Skin of body (tissue), 2 donors: ENCODE results near the gene SYT6. TPM values are rescaled to one million over a fixed set of nuclear protein-coding genes. Genes with fewer than 3 reads are reported as not detected.

ENCODE experiments used
- DNase-seq: peaks from one replicate; lab custom pipeline; 2025; lab: John Stamatoyannopoulos, UW
- total RNA-seq: library from RNA; depleted of rRNA; stranded (reverse); fragments of >200 nt; gene quantifications from one replicate; pipeline ENCODE4 v1.2.3, GENCODE V29; 2014

SYT6 gene, protein sequence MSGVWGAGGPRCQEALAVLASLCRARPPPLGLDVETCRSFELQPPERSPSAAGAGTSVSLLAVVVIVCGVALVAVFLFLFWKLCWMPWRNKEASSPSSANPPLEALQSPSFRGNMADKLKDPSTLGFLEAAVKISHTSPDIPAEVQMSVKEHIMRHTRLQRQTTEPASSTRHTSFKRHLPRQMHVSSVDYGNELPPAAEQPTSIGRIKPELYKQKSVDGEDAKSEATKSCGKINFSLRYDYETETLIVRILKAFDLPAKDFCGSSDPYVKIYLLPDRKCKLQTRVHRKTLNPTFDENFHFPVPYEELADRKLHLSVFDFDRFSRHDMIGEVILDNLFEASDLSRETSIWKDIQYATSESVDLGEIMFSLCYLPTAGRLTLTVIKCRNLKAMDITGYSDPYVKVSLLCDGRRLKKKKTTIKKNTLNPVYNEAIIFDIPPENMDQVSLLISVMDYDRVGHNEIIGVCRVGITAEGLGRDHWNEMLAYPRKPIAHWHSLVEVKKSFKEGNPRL
- 0.10 TPM for total RNA-seq

- no peak for DNase-seq
Observed at GRCh38 chr1:114153261-114154145, at the start of gene SYT6. Gene SYT6 (minus strand): TSS chr1:114153869. CDS start chr1:114153772, 97 bp downstream.

- DNase-seq: no peak
Observed at GRCh38 chr1:114201486-114201885, 47.8 kb upstream of the SYT6 start.

GRCh38 chr1:114199017-114199594 is 45.4 kb upstream of the SYT6 start:
- DNase-seq: no peak

- DNase-seq: no peak
Observed at GRCh38 chr1:114196992-114197907, 43.6 kb upstream of the SYT6 start.

- DNase-seq: no peak
Observed at GRCh38 chr1:114195819-114196218, 42.1 kb upstream of the SYT6 start.

DNA sequence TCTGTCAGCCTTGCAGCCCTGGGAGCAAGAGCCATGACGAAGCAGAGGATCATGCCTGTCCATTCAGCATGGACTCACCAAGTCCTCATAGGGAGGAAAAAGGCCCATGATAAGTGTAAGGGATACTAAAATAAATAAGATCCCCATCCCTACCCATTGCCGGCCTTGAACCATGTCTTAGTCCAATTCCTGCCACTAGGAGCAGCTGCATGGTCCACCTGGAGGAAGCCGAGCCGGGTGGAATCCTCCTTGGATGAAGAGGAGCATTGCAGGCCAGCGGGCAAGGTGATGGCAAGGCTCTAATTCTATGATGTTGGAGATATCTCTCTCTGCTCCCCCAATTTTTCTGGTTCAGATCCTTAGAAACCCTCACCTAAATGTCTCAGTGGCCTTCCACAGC is 38.7 kb upstream of the SYT6 start:
- no peak for DNase-seq

- DNase-seq: no peak
Observed at GRCh38 chr1:114189398-114189797, 35.7 kb upstream of the SYT6 start.

GRCh38 chr1:114181356-114181755 is 27.7 kb upstream of the SYT6 start:
- DNase-seq: no peak

- DNase-seq: no peak
Observed at GRCh38 chr1:114180742-114181141, 27.1 kb upstream of the SYT6 start.

DNA sequence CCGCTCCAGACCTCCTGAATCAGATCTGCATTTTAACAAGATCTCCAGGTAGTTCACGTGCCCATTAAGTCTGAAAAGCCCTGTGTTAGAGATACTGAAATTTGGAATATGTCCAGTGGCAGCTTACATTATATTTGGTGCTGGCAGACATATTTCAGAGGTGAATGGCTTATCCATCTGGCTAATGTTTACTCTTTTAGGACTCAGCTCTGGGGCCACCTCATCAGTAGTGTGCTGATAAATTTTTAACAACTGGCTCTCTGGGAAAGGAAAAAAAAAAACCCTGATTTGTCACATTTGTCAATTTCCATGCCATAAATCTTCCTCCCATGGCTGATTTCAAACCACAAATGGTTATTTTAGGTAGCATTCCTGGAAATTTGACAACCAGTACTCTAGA is 25.3 kb upstream of the SYT6 start:
- no peak for DNase-seq

DNA sequence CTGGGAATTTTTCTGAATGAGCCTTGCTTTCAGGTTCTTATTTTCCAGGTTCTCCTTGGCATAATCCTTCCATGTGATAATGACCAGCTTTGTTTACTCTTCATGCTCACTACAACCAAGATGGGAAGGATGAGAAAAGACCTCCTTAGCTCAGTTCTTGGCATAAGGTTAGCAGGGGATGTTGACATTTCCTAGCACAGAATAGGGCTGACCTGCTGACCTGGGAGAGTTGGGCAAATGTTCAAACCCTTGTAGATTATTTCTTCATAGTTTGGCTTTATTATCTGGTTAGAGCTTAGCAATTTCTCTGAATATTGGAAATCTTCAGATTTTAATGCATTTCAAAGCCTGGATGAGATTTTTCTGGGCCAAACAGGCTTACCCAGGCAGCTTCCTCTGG is 23.6 kb upstream of the SYT6 start:
- DNase-seq: no peak

DNA sequence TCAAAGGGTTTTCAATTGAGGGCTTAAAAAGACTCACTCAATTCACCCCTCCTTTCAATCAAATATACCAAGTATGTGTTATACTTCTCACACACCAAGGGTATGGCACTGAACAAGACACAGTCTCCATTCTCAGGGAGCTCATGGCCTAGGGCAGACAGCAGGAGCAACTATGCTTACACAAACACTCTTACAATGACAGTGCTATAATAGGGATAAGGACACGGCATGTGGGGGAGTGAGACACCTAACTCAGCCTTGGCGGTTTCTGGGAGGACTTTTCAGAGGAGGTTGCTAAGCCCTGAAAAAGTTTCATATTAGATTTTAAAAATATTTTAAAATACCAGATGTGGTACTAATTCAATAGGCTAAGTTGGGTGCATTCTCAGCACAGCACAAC is 22.7 kb upstream of the SYT6 start:
- no peak for DNase-seq

DNA sequence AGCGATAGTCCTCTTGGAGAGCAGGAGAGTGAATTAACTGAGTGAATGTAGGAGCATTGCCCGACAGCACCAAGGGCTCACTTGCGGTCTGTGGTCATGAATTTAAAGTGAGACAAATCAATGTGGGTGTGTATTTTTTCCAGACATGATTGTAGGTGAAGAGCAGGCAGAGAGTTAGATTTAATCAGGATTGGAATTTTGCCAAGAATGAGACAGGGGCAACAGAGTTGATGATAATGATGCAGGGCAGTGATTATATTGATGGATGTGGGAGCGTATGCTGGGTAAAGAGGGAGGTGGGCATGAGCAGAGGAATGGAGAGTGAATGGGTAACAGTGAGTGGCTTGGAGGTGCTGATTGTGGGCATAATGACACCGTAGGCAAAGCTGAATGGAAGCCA is 20.0 kb upstream of the SYT6 start:
- DNase-seq: no peak

DNA sequence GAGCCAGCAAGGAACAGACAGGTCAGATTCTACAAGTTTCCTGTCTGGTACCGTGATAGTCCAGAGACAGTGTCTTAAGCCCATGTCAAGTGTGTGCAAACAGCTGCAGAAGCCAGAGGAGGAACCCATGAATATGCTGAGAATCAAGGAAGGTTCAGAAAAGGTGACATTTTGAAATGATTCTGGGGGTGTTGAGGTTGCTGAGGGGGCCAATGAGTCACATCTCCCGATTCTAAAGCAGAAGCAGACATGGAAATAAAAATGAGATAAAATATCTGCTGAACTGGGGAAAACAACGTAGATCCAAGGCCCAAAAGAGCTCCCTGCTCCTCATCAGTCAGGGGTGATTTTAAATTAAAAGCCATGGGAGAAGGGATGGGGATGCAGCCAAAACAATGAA is 15.8 kb upstream of the SYT6 start:
- DNase-seq: no peak

DNA sequence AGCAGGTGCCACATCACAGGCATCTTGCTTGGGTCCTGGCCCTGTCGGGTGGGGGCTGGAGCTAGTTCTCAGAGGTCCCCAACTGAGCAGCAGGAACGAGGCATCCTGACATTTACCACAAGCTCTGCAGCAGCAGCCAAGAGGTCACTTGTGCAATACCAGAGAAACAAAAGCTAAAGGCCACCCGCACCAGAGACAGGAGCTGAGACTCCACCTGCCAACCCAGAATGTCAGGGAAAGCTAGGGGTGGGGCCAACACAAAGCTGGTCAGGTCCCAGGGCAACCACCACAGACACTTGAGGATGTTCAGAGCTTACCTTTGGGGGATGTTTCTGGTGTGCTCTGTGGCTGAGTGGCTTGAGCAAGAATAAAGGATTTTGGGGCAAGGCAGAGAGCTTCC is 13.6 kb upstream of the SYT6 start:
- DNase-seq: no peak

DNA sequence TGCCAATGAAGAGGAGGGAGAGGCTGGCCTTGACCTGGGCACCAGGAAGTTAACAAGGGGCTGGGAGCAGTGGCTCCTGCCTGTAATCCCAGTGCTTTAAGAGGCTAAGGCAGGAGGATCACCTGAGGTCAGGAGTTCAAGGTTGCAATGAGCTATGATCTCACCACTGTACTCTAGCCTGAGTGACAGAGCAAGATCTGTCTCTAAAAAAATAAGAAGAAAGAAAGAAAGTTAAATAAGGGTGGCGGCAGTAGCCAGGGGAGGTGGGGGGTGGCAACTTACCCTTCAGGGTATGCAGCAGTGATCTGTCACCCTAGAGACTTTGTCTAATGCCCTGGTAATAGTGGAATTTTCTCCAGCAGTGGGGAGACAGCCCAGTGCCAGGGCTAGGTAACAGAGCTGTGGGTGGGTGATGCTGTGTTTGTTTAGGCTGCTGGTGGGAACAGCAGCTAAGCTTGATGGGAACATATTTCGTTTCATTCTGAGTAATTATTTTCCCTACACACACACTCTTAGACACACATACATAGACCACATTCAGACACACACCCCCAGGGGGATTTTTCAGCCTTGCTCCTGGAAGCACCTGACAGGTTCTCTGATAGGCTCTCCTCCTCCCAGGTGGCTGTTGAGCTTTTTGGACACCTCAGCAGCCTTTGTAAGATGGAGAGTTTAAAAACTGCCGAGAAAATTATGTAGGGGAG is 11.3 kb upstream of the SYT6 start:
- DNase-seq: no peak

GRCh38 chr1:114159941-114160340 is 6.3 kb upstream of the SYT6 start:
- DNase-seq: no peak

DNA sequence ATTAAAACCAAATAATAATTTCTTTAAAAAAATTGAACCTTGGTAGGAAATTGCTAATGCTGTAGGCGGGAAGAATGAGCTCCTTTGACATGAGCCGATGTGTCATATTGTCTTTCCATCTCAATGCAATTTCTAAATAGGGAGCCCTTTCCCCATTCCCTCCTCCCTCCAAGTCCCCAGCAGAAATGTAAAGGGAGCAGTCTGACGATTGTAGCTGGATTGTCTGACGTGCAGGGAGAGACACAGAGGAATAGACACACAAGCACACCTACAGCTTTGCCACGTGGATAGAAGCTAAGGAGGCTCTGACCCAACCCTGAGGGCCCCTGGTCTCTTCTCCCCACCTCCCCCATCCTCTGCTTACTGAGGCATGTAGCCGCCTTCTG is 3.6 kb upstream of the SYT6 start:
- DNase-seq: no peak

DNA sequence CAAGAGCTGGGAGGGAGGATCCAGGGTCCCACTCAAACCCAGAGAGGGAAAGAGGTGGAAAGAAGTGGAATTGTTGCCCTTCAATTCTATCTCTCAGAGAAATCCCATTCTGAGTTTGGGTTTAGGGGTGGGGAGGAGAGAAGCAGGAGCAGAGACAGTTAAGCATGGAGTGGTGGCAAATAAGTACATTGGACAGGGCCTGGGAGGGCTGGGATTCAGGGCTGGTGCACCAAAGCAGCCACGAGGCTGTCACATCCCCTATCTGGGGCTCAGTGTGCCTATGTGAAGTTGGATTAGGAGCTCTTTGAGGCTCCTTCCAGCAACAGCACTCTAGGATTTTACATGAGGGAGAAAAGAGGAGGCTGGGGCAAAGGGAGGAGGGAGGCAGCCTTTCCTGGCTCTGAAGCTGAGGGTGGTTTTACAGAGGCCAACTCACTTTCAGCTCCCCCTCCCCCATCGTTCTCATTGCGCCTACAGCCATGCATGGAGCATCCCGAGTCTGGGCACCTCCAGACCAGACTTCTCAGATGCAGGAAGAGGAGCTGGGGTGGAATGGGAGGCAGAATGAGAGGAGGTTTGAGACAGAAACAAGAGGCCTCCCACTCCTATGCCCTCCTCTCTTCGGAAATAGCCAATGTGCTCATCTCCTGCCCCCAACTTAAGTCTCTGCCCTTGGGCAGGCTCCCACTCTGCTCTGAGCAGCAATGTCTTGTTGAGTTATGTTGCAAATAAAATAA is 3.0 kb upstream of the SYT6 start:
- DNase-seq: no peak

GRCh38 chr1:114155706-114156105 is 2.0 kb upstream of the SYT6 start:
- DNase-seq: no peak
